Measurements from ENCODE around the gene ZRANB1. TPM values are rescaled to one million over a fixed set of nuclear protein-coding genes. Genes with fewer than 3 reads are reported as not detected.

The ZRANB1 gene
- total and polyA plus RNA-seq, 2 of the 13 experiments (the other 11 are each of a cell fraction or from before 2014, with no cell fraction given) = 10.3 to 19.6 TPM

- Histone ChIP-seq H3K79me2 (ENCODE audit: insufficient read depth, low read length) (no peaks in the 10 kb centered on the region), H3K4me1 (ENCODE audit: insufficient read depth, low read length) (peaks cover 18% of the 10 kb centered on the region), H3K27ac (ENCODE audit: extremely low read length, insufficient read depth, low read length) (no peak overlapping the region), H3K9me3 (ENCODE audit: low read length) (no peaks in the 10 kb centered on the region), H3K4me3 (replicated peaks in 1 of 3; ENCODE audit: insufficient read depth in 1 of 3, low read depth in 2 of 3, low read length in 3 of 3) (no peak overlapping the region), H3K27me3 (ENCODE audit: control insufficient read depth in 1 of 2, insufficient read depth in 2 of 2, low read length in 2 of 2) (peaks cover 22 to 80% of the 10 kb centered on the region in 2 experiments), H2AFZ (ENCODE audit: low read length) (no peak overlapping the region), H3K9ac (ENCODE audit: insufficient read depth, low read depth, low read length) (no peak overlapping the region), H3K4me2 (ENCODE audit: low read depth, low read length) (no peak overlapping the region), H3K36me3 (replicated peaks in 1 of 2; ENCODE audit: control insufficient read depth in 1 of 2, insufficient read depth in 2 of 2, low read length in 2 of 2) (no peaks in the 10 kb centered on the region), H4K20me1 (ENCODE audit: insufficient read depth, low read length) (no peaks in the 10 kb centered on the region)
- WGBS (ENCODE audit: low lambda C conversion rate) = 13% methylated on average over 9 of the region's 14 CpGs
- intact Hi-C loops (cut with micrococcal nuclease; ENCODE audit: unreplicated experiment) (loop anchor here (5.0 kb wide), 1 partner anchor 58 kb away; no protein-coding TSS in a partner anchor), in situ Hi-C loops (cut with HindIII; ENCODE audit: extremely low pct_ligation_motif_present, low pct_unique_long_range_greater_than_20kb) (no loop called here)
- ChIA-PET POLR2A (no interaction called here), CTCF (ENCODE audit: low intra/inter-chr PET ratio, low total read pairs) (no interaction called here)
- BruUV-seq (replicated peaks) = no TSS peak
- DNase-seq (ENCODE audit: low spot score) (no peak), FAIRE-seq (no peak), ATAC-seq (peak; percentile 29; the same call in 2 of the 3 replicates)
- TF ChIP-seq PAWR (CRISPR knock-in tag; IDR thresholded peaks at IDR 0.05; ENCODE audit: borderline replicate concordance) (no peak), FUBP1 (CRISPR knock-in tag; IDR thresholded peaks at IDR 0.05; ENCODE audit: borderline replicate concordance) (no peak), ARID4A (CRISPR knock-in tag; IDR thresholded peaks at IDR 0.05; ENCODE audit: borderline replicate concordance) (no peak), ZNF468 (CRISPR knock-in tag; IDR thresholded peaks at IDR 0.05) (no peak), PITX1 (CRISPR knock-in tag; IDR thresholded peaks at IDR 0.05) (no peak), SPEN (CRISPR knock-in tag; IDR thresholded peaks at IDR 0.05; ENCODE audit: low read depth) (no peak), SP140L (CRISPR knock-in tag; IDR thresholded peaks at IDR 0.05; ENCODE audit: borderline replicate concordance) (no peak), GABPB1 (CRISPR knock-in tag; IDR thresholded peaks at IDR 0.05) (no peak), AHR (CRISPR knock-in tag; IDR thresholded peaks at IDR 0.05) (no peak), ZNF713 (CRISPR knock-in tag; IDR thresholded peaks at IDR 0.05) (no peak), ZNF609 (CRISPR knock-in tag; IDR thresholded peaks at IDR 0.05; ENCODE audit: borderline replicate concordance) (no peak), ZSCAN25 (CRISPR knock-in tag; IDR thresholded peaks at IDR 0.05) (no peak)
Measured at GRCh38 chr10:125003901-125004467, 62.1 kb downstream of the ZRANB1 start.

All from HepG2 (cell line).